DND-41 (cell line): ENCODE results near the gene PRR36.

Experiments
- EZH2 ChIP-seq: IDR thresholded peaks from 3 replicates; pipeline ENCODE4 v1.6.1; 2012; ENCODE audit warnings: borderline replicate concordance, low read depth, mild to moderate bottlenecking, moderate library complexity, low read length, inconsistent platforms; ENCODE audit not compliant: severe bottlenecking
- TF ChIP-seq, protein P1 (sequence below): IDR thresholded peaks from 2 replicates; pipeline ENCODE4 v1.5.1; 2012; ENCODE audit warnings: borderline replicate concordance, low read length, moderate library complexity, mild to moderate bottlenecking; ENCODE audit not compliant: poor library complexity, severe bottlenecking; ENCODE audit errors: extremely low read depth

DNA sequence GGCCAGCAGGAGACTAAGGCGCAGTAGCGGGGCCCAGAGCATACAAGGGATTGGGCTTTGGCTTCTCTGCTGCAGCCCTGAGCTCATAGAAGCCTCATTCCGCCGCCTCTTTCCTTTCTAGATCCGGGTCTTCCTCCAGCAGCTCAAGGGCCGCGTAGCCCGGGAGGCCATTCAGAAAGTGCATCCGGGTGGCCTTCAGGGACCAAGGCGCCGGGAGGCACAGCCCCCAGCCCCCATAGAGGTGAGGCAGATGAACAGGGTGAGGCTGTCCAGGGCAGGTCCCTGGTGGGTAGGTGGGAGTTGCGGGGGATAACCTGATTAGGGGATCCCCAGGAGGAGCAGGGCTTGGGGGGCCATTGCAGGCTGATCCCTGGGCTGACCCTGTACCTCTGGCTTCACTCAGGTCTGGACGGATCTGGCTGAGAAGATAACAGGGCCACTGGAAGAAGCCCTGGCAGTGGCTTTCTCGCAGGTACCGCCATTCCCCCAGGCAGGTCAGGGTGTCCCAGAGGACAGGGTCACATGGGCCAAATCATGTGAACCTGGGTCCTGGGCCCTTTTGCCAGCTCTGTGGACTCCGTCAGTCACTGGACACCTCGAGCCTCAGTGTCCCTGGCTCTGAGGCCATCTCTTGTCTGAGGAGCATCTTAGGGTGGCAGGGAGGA, 47.2 kb upstream of the PRR36 start:
- TF ChIP-seq, protein P1, sequence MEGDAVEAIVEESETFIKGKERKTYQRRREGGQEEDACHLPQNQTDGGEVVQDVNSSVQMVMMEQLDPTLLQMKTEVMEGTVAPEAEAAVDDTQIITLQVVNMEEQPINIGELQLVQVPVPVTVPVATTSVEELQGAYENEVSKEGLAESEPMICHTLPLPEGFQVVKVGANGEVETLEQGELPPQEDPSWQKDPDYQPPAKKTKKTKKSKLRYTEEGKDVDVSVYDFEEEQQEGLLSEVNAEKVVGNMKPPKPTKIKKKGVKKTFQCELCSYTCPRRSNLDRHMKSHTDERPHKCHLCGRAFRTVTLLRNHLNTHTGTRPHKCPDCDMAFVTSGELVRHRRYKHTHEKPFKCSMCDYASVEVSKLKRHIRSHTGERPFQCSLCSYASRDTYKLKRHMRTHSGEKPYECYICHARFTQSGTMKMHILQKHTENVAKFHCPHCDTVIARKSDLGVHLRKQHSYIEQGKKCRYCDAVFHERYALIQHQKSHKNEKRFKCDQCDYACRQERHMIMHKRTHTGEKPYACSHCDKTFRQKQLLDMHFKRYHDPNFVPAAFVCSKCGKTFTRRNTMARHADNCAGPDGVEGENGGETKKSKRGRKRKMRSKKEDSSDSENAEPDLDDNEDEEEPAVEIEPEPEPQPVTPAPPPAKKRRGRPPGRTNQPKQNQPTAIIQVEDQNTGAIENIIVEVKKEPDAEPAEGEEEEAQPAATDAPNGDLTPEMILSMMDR = no peak
- TF ChIP-seq EZH2 = no peak
